ENCODE results near the gene F5.

F5 gene

GRCh38 chr1:169485431-169486280 lies 100.6 kb downstream of the F5 start, which contains the start of gene SLC19A2:
TSS of gene SLC19A2 (minus strand) at chr1:169485944. CDS start at chr1:169485766, 178 bp downstream.
- H3K27me3 ChIP-seq (ENCODE audit: insufficient read depth, low read depth, severe bottlenecking) = no peaks in the 10 kb centered on the region
- H3K27ac ChIP-seq = peak within 1 kb of the TSS; percentile 83
- H3K9me3 ChIP-seq (ENCODE audit: severe bottlenecking) = no peaks in the 10 kb centered on the region
- peak; percentile 94 for DNase-seq
- peak within 1 kb of the TSS; percentile 64 for H3K4me3 ChIP-seq (ENCODE audit: low read depth, low read length)
- TF ChIP-seq CTCF (IDR thresholded peaks at IDR 0.05; ENCODE audit: low read depth, low read length) = peak; percentile 19; the same call in 1 of the 2 replicates
- no peaks in the 10 kb centered on the region for H3K36me3 ChIP-seq

GRCh38 chr1:169484683-169485430 lies 101.4 kb downstream of the F5 start:
- Histone ChIP-seq H3K9me3 (ENCODE audit: severe bottlenecking) (no peaks in the 10 kb centered on the region), H3K27me3 (ENCODE audit: insufficient read depth, low read depth, severe bottlenecking) (no peaks in the 10 kb centered on the region), H3K4me3 (ENCODE audit: low read depth, low read length) (peak overlapping the region; percentile 64), H3K36me3 (no peaks in the 10 kb centered on the region), H3K27ac (peak overlapping the region; percentile 83)
- peak; percentile 11 for DNase-seq
- TF ChIP-seq CTCF (IDR thresholded peaks at IDR 0.05; ENCODE audit: low read depth, low read length) = no peak

GRCh38 chr1:169484101-169484500 lies 102.2 kb downstream of the F5 start:
- Histone ChIP-seq H3K9me3 (ENCODE audit: severe bottlenecking) (no peaks in the 10 kb centered on the region), H3K4me3 (ENCODE audit: low read depth, low read length) (no peak overlapping the region), H3K27me3 (ENCODE audit: insufficient read depth, low read depth, severe bottlenecking) (no peaks in the 10 kb centered on the region), H3K27ac (no peak overlapping the region), H3K36me3 (no peaks in the 10 kb centered on the region)
- DNase-seq = no peak
- TF ChIP-seq CTCF (IDR thresholded peaks at IDR 0.05; ENCODE audit: low read depth, low read length) = no peak

- TF ChIP-seq CTCF (IDR thresholded peaks at IDR 0.05; ENCODE audit: low read depth, low read length) = no peak
- no peaks in the 10 kb centered on the region for H3K36me3 ChIP-seq
- H3K27ac ChIP-seq = no peak overlapping the region
- H3K4me3 ChIP-seq (ENCODE audit: low read depth, low read length) = no peak overlapping the region
- no peaks in the 10 kb centered on the region for H3K27me3 ChIP-seq (ENCODE audit: insufficient read depth, low read depth, severe bottlenecking)
- no peak for DNase-seq
- H3K9me3 ChIP-seq (ENCODE audit: severe bottlenecking) = no peaks in the 10 kb centered on the region
These were observed 102.7 kb downstream of the F5 start for GRCh38 chr1:169483500-169483966.

- TF ChIP-seq CTCF (IDR thresholded peaks at IDR 0.05; ENCODE audit: low read depth, low read length) = no peak
- Histone ChIP-seq H3K27ac (no peak overlapping the region), H3K4me3 (ENCODE audit: low read depth, low read length) (no peak overlapping the region), H3K27me3 (ENCODE audit: insufficient read depth, low read depth, severe bottlenecking) (no peaks in the 10 kb centered on the region), H3K36me3 (no peaks in the 10 kb centered on the region), H3K9me3 (ENCODE audit: severe bottlenecking) (no peaks in the 10 kb centered on the region)
- no peak for DNase-seq
These were observed 106.8 kb downstream of the F5 start for GRCh38 chr1:169479363-169480066.
